M059J (cell line): ENCODE measurements around the gene PLEKHB1. TPM values are rescaled to one million over a fixed set of nuclear protein-coding genes. Genes with fewer than 3 reads are reported as not detected.
"Not testable (repeated sequence)": the region's sequence is repeated elsewhere in the genome, so short reads cannot be mapped to it uniquely, and the experiment has no call there.

Experiments
- DNase-seq: peaks from one replicate; pipeline ENCODE4 v3.0.0-alpha.2; 2012; ENCODE audit warnings: low read depth
- total RNA-seq: library from RNA; depleted of rRNA; stranded (reverse); fragments of >200 nt; shearing (Covaris generic); gene quantifications from 2 replicates; pipeline ENCODE4 v1.2.3, GENCODE V29; 2014; rRNA removed

PLEKHB1 gene
- total RNA-seq, 1 experiment from 2014 or later: 0.76 TPM

- DNase-seq: not testable (repeated sequence)
Measured at GRCh38 chr11:73676552-73676951, 30.2 kb downstream of the PLEKHB1 start.

GRCh38 chr11:73680687-73681086 lies 34.3 kb downstream of the PLEKHB1 start:
- DNase-seq: no peak

GRCh38 chr11:73693899-73694525 lies 47.6 kb downstream of the PLEKHB1 start:
- DNase-seq: no peak

- no peak for DNase-seq
Measured at GRCh38 chr11:73705053-73705452, 58.7 kb downstream of the PLEKHB1 start.

- DNase-seq: no peak
Measured at GRCh38 chr11:73710964-73711363, 64.6 kb downstream of the PLEKHB1 start.

Other genes starting within 250 kb of the PLEKHB1 start
- gene FAM168A, start 48.5 kb upstream of the PLEKHB1 start, total RNA-seq: 24.9 and 35.8 TPM in 2 replicates
- gene RAB6A, start 114.5 kb downstream of the PLEKHB1 start, total RNA-seq: 87.9 and 89.7 TPM in 2 replicates
- gene MRPL48, start 141.3 kb downstream of the PLEKHB1 start, total RNA-seq: 57.7 and 88.5 TPM in 2 replicates
- 124 and 143 TPM in 2 replicates for gene COA4, start 230.3 kb downstream of the PLEKHB1 start, total RNA-seq
- gene PAAF1, start 230.4 kb downstream of the PLEKHB1 start, total RNA-seq: 10.0 and 17.4 TPM in 2 replicates